DND-41 (cell line): Measurements from ENCODE around the gene SEL1L2.

Source experiments
- ATAC-seq: fragments of 200-7000 bp; cut with Tn5 transposase; 3 replicates; pipeline ENCODE4 v1.9.1; 2021; ENCODE audit warnings: low read depth; ENCODE audit not compliant: insufficient read depth
- DNase-seq: peaks from one replicate; pipeline ENCODE4 v3.0.0-alpha.2; 2020
- H2AFZ ChIP-seq: 2 replicates; pipeline ENCODE4 v1.6.0; 2012; ENCODE audit warnings: low read depth, low read length
- H3K27ac ChIP-seq: 2 replicates; pipeline ENCODE4 v1.5.1; 2012; ENCODE audit warnings: low read length, inconsistent platforms
- H3K27me3 ChIP-seq: fragments of 200-600 bp; sonication (generic); 2 replicates; pipeline ENCODE4 v1.6.0; 2012; ENCODE audit warnings: low read length, mild to moderate bottlenecking, inconsistent platforms; ENCODE audit not compliant: insufficient read depth, poor library complexity
- H3K36me3 ChIP-seq: 2 replicates; pipeline ENCODE4 v1.5.1; 2012; ENCODE audit warnings: low read length, inconsistent platforms; ENCODE audit not compliant: insufficient read depth
- H3K4me1 ChIP-seq: 2 replicates; pipeline ENCODE4 v1.5.1; 2012; ENCODE audit warnings: mild to moderate bottlenecking, low read length; ENCODE audit not compliant: insufficient read depth
- H3K4me2 ChIP-seq: 2 replicates; pipeline ENCODE4 v1.6.0; 2012; ENCODE audit warnings: mild to moderate bottlenecking, moderate library complexity, low read length, inconsistent platforms; ENCODE audit not compliant: insufficient read depth
- H3K4me3 ChIP-seq, 2 experiments: fragments of 200-600 bp in 1 of 2; shearing (Covaris generic) in 1 of 2; 2 replicates each; pipeline ENCODE4 v1.5.1; 2012 to 2016; ENCODE audit warnings: inconsistent platforms in 2 of 2, low read length in 2 of 2, mild to moderate bottlenecking in 2 of 2, low read depth in 1 of 2, moderate library complexity in 1 of 2
- H3K79me2 ChIP-seq: 2 replicates; pipeline ENCODE4 v1.6.0; 2012; ENCODE audit warnings: low read length, inconsistent platforms; ENCODE audit not compliant: insufficient read depth
- H3K9ac ChIP-seq: 2 replicates; pipeline ENCODE4 v1.6.0; 2012; ENCODE audit warnings: low read depth, mild to moderate bottlenecking, inconsistent platforms, low read length, moderate library complexity
- H3K9me3 ChIP-seq: 2 replicates; pipeline ENCODE4 v1.5.1; 2012; ENCODE audit warnings: low read length, moderate library complexity, mild to moderate bottlenecking, inconsistent platforms; ENCODE audit not compliant: insufficient read depth, severe bottlenecking
- H4K20me1 ChIP-seq: 2 replicates; pipeline ENCODE4 v1.6.0; 2012; ENCODE audit warnings: low read length; ENCODE audit not compliant: insufficient read depth
- EZH2 ChIP-seq: IDR thresholded peaks from 3 replicates; pipeline ENCODE4 v1.6.1; 2012; ENCODE audit warnings: borderline replicate concordance, low read depth, mild to moderate bottlenecking, moderate library complexity, low read length, inconsistent platforms; ENCODE audit not compliant: severe bottlenecking
- TF ChIP-seq, protein P1 (sequence below): IDR thresholded peaks from 2 replicates; pipeline ENCODE4 v1.5.1; 2012; ENCODE audit warnings: borderline replicate concordance, low read length, moderate library complexity, mild to moderate bottlenecking; ENCODE audit not compliant: poor library complexity, severe bottlenecking; ENCODE audit errors: extremely low read depth

The SEL1L2 gene

GRCh38 chr20:13891575-13891974, 98.8 kb downstream of the SEL1L2 start:
- H3K9ac ChIP-seq: no peak overlapping the region
- H3K36me3 ChIP-seq: no peaks in the 10 kb centered on the region
- no peak overlapping the region for H3K4me2 ChIP-seq
- H2AFZ ChIP-seq: no peak overlapping the region
- H3K79me2 ChIP-seq: no peaks in the 10 kb centered on the region
- TF ChIP-seq, protein P1, sequence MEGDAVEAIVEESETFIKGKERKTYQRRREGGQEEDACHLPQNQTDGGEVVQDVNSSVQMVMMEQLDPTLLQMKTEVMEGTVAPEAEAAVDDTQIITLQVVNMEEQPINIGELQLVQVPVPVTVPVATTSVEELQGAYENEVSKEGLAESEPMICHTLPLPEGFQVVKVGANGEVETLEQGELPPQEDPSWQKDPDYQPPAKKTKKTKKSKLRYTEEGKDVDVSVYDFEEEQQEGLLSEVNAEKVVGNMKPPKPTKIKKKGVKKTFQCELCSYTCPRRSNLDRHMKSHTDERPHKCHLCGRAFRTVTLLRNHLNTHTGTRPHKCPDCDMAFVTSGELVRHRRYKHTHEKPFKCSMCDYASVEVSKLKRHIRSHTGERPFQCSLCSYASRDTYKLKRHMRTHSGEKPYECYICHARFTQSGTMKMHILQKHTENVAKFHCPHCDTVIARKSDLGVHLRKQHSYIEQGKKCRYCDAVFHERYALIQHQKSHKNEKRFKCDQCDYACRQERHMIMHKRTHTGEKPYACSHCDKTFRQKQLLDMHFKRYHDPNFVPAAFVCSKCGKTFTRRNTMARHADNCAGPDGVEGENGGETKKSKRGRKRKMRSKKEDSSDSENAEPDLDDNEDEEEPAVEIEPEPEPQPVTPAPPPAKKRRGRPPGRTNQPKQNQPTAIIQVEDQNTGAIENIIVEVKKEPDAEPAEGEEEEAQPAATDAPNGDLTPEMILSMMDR: no peak
- TF ChIP-seq EZH2: no peak
- no peak for ATAC-seq
- no peaks in the 10 kb centered on the region for H3K4me1 ChIP-seq
- no peaks in the 10 kb centered on the region for H4K20me1 ChIP-seq
- peaks cover 26% of the 10 kb centered on the region for H3K9me3 ChIP-seq
- no peak overlapping the region for H3K27ac ChIP-seq
- no peak overlapping the region for H3K4me3 ChIP-seq
- DNase-seq: no peak
- H3K27me3 ChIP-seq: peaks cover 2% of the 10 kb centered on the region

GRCh38 chr20:13884803-13885202, 105.6 kb downstream of the SEL1L2 start:
- Histone ChIP-seq H3K27ac (no peak overlapping the region), H4K20me1 (no peaks in the 10 kb centered on the region), H3K4me2 (no peak overlapping the region), H3K4me1 (no peaks in the 10 kb centered on the region), H2AFZ (no peak overlapping the region), H3K9ac (no peak overlapping the region), H3K36me3 (no peaks in the 10 kb centered on the region), H3K79me2 (no peaks in the 10 kb centered on the region), H3K27me3 (peaks cover 5% of the 10 kb centered on the region), H3K4me3 (no peak overlapping the region), H3K9me3 (peaks cover under 1% of the 10 kb centered on the region)
- no peak for TF ChIP-seq EZH2
- TF ChIP-seq, protein P1: no peak
- DNase-seq: no peak
- ATAC-seq: no peak

- no peak overlapping the region for H3K4me3 ChIP-seq
- no peak overlapping the region for H3K9ac ChIP-seq
- no peak for TF ChIP-seq EZH2
- TF ChIP-seq, protein P1: no peak
- H3K9me3 ChIP-seq: no peaks in the 10 kb centered on the region
- no peaks in the 10 kb centered on the region for H4K20me1 ChIP-seq
- no peaks in the 10 kb centered on the region for H3K79me2 ChIP-seq
- DNase-seq: no peak
- H3K4me2 ChIP-seq: no peak overlapping the region
- no peaks in the 10 kb centered on the region for H3K4me1 ChIP-seq
- no peak overlapping the region for H2AFZ ChIP-seq
- H3K27me3 ChIP-seq: peaks cover 8% of the 10 kb centered on the region
- no peak for ATAC-seq
- no peak overlapping the region for H3K27ac ChIP-seq
- H3K36me3 ChIP-seq: no peaks in the 10 kb centered on the region
Observed at GRCh38 chr20:13883425-13883824, 107.0 kb downstream of the SEL1L2 start.

DNA sequence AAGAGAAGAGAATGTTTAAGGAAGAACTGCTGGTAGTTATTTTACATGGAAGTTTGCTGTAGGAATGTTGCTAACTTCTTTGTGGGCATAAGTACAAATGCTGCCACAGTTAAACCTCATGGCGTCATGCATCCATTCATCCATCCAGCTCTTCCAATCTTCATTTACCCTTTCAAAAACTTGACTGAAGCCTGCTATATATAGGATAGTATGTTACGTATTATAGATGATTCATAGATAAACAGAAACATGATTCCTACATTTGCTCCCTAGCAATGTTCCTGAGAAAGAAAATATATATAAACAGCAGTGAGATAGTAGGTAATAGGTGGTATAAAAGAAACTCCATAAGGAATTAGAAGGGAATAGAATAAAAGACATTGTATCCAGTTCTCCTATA, 111.8 kb downstream of the SEL1L2 start:
- Histone ChIP-seq H3K9ac (no peak overlapping the region), H3K4me1 (no peaks in the 10 kb centered on the region), H3K4me3 (no peak overlapping the region), H3K27me3 (peaks cover 10% of the 10 kb centered on the region), H3K4me2 (no peak overlapping the region), H2AFZ (no peak overlapping the region), H3K27ac (no peak overlapping the region), H3K36me3 (no peaks in the 10 kb centered on the region), H4K20me1 (no peaks in the 10 kb centered on the region), H3K79me2 (no peaks in the 10 kb centered on the region), H3K9me3 (no peaks in the 10 kb centered on the region)
- TF ChIP-seq, protein P1: no peak
- TF ChIP-seq EZH2: no peak
- DNase-seq (no peak), ATAC-seq (no peak)
